ENCODE data around the gene KANSL1.

DNA sequence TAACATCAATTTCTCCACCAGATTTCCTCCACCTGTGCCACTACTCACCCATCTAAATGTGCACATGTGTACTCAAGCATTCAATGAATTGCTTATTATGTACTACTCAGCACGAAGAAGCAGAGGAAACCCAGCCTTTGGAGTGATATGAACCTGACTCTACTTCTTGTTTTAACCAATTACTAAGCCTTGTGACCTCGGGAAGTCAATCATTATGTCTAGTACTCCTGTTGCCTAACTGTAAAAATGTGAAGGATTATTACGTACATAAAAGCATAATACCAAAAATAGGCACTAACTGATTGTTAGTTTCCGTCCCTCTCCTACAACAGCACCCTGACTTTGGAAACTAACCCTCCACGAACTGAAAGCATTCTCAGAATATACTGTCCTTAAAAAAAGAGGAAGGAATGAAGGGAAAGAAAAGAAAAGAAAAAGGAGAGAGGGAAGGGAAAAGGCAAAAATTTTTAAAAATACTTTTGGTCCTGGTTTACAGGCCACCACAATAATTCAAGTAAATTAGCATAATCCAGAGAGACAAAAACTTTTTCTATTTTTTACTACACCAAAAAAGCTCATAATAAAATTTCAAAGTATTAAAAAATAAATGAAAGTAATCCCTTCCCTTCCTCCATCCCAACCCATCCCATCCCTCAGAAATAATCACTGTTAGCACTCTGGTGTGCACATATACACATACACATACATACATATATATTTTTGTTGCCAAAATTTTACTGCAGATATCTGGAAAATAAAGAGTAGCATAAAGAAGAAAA lies 53.6 kb downstream of the KANSL1 start:
- TF ChIP-seq CTCF (IDR thresholded peaks at IDR 0.05), result no peak
- no peak for TF ChIP-seq EZH2 (IDR thresholded peaks at IDR 0.05; ENCODE audit: borderline replicate concordance, insufficient read depth, low read depth, low read length, poor library complexity, severe bottlenecking)
